ENCODE data around the gene RHPN2.
"Not testable (repeated sequence)": the region's sequence is repeated elsewhere in the genome, so short reads cannot be mapped to it uniquely, and the experiment has no call there.

Gene RHPN2

GRCh38 chr19:32945260-32945659 lies 119.4 kb downstream of the RHPN2 start:
- H3K9me3 ChIP-seq (ENCODE audit: control insufficient read depth, insufficient read depth, low read length) = no peaks in the 10 kb centered on the region
- no peak for TF ChIP-seq EZH2phosphoT487 (IDR thresholded peaks at IDR 0.05; ENCODE audit: borderline replicate concordance, low read length)
- TF ChIP-seq CTCF (IDR thresholded peaks at IDR 0.05; ENCODE audit: low read depth, low read length, poor library complexity, severe bottlenecking) = no peak
- H3K36me3 ChIP-seq (ENCODE audit: control insufficient read depth, low read length) = no peaks in the 10 kb centered on the region
- no peaks in the 10 kb centered on the region for H4K20me1 ChIP-seq (ENCODE audit: control insufficient read depth, insufficient read depth, low read depth, low read length)
- no peaks in the 10 kb centered on the region for H3F3A ChIP-seq (ENCODE audit: control insufficient read depth, insufficient read depth)
- H3K4me2 ChIP-seq (ENCODE audit: low read length) = no peak overlapping the region
- H3K27ac ChIP-seq (ENCODE audit: low read depth, low read length) = no peak overlapping the region
- H3K27me3 ChIP-seq (ENCODE audit: control insufficient read depth, low read length) = no peaks in the 10 kb centered on the region
- no peaks in the 10 kb centered on the region for H3K79me2 ChIP-seq (ENCODE audit: control insufficient read depth, low read length)
- no peak overlapping the region for H3K4me3 ChIP-seq (ENCODE audit: low read length)
- no peaks in the 10 kb centered on the region for H3K9me2 ChIP-seq (replicated peaks; ENCODE audit: control insufficient read depth, low read length)
- no peaks in the 10 kb centered on the region for H3K4me1 ChIP-seq (ENCODE audit: control insufficient read depth, low read length)

GRCh38 chr19:32941273-32941672 lies 123.4 kb downstream of the RHPN2 start:
- H3K4me2 ChIP-seq (ENCODE audit: low read length); H3K27ac ChIP-seq (ENCODE audit: low read depth, low read length); H3K27me3 ChIP-seq (ENCODE audit: control insufficient read depth, low read length); H3K4me3 ChIP-seq (ENCODE audit: low read length); H4K20me1 ChIP-seq (ENCODE audit: control insufficient read depth, insufficient read depth, low read depth, low read length); H3K36me3 ChIP-seq (ENCODE audit: control insufficient read depth, low read length); H3K4me1 ChIP-seq (ENCODE audit: control insufficient read depth, low read length); H3F3A ChIP-seq (ENCODE audit: control insufficient read depth, insufficient read depth); H3K9me3 ChIP-seq (ENCODE audit: control insufficient read depth, insufficient read depth, low read length); H3K79me2 ChIP-seq (ENCODE audit: control insufficient read depth, low read length); H3K9me2 ChIP-seq (replicated peaks; ENCODE audit: control insufficient read depth, low read length): not testable (repeated sequence)

DNA sequence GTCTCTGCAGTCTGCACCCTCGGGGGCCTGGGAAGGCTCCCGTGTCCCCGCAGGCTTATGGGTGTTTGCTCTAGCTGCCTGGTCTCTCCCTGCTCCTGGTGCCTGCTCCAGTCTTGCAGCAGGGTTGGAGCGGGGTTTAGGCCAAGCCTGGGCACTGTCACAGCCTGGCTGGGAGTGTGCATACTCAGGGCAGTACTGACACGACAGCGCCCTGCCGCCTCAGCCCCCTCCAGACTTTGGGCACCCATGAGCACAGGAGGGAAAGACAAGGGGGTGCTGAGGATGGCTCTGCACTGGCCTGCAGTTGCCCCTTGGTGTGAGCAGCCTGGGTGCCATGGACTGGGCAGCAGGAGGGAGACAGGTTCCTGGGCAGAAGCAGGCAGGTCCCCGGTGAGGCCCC lies 128.6 kb downstream of the RHPN2 start:
- Histone ChIP-seq H3F3A (ENCODE audit: control insufficient read depth, insufficient read depth) (no peaks in the 10 kb centered on the region), H3K36me3 (ENCODE audit: control insufficient read depth, low read length) (no peaks in the 10 kb centered on the region), H3K27me3 (ENCODE audit: control insufficient read depth, low read length) (no peaks in the 10 kb centered on the region), H3K9me3 (ENCODE audit: control insufficient read depth, insufficient read depth, low read length) (no peaks in the 10 kb centered on the region), H3K4me1 (ENCODE audit: control insufficient read depth, low read length) (no peaks in the 10 kb centered on the region), H3K79me2 (ENCODE audit: control insufficient read depth, low read length) (no peaks in the 10 kb centered on the region), H3K9me2 (replicated peaks; ENCODE audit: control insufficient read depth, low read length) (no peaks in the 10 kb centered on the region), H4K20me1 (ENCODE audit: control insufficient read depth, insufficient read depth, low read depth, low read length) (no peaks in the 10 kb centered on the region; the same call in 1 of the 2 replicates), H3K27ac (ENCODE audit: low read depth, low read length) (no peak overlapping the region), H3K4me2 (ENCODE audit: low read length) (no peak overlapping the region), H3K4me3 (ENCODE audit: low read length) (no peak overlapping the region)
- no peak for TF ChIP-seq EZH2phosphoT487 (IDR thresholded peaks at IDR 0.05; ENCODE audit: borderline replicate concordance, low read length)
- no peak for TF ChIP-seq CTCF (IDR thresholded peaks at IDR 0.05; ENCODE audit: low read depth, low read length, poor library complexity, severe bottlenecking)

DNA sequence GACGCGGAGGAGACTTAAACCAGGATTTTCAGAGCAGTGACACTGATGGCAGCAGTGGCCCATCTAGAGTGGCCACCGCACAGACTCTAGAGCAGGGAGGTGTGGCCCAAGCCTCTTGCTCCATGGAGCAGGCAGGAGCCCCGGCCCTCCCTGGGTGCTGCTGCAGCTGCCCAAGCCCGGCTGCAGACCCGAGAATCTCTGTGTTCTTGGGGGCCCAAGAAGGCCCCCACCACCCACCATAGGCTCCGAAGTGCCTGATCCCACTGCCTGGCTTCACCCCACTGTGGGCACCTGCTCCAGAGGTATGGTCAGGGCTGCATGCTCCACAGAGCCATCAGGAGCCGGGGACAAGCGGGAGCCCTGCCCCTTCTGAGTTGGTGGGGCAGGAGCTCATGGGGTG lies 129.1 kb downstream of the RHPN2 start:
- no peak overlapping the region for H3K4me3 ChIP-seq (ENCODE audit: low read length)
- no peaks in the 10 kb centered on the region; the same call in 1 of the 2 replicates for H4K20me1 ChIP-seq (ENCODE audit: control insufficient read depth, insufficient read depth, low read depth, low read length)
- H3K9me2 ChIP-seq (replicated peaks; ENCODE audit: control insufficient read depth, low read length) = no peaks in the 10 kb centered on the region
- no peaks in the 10 kb centered on the region for H3K36me3 ChIP-seq (ENCODE audit: control insufficient read depth, low read length)
- H3K79me2 ChIP-seq (ENCODE audit: control insufficient read depth, low read length) = no peaks in the 10 kb centered on the region
- H3K4me1 ChIP-seq (ENCODE audit: control insufficient read depth, low read length) = no peaks in the 10 kb centered on the region
- H3K4me2 ChIP-seq (ENCODE audit: low read length) = no peak overlapping the region
- H3K27me3 ChIP-seq (ENCODE audit: control insufficient read depth, low read length) = no peaks in the 10 kb centered on the region
- H3K27ac ChIP-seq (ENCODE audit: low read depth, low read length) = no peak overlapping the region
- TF ChIP-seq EZH2phosphoT487 (IDR thresholded peaks at IDR 0.05; ENCODE audit: borderline replicate concordance, low read length) = no peak
- no peak for TF ChIP-seq CTCF (IDR thresholded peaks at IDR 0.05; ENCODE audit: low read depth, low read length, poor library complexity, severe bottlenecking)
- H3K9me3 ChIP-seq (ENCODE audit: control insufficient read depth, insufficient read depth, low read length) = no peaks in the 10 kb centered on the region
- no peaks in the 10 kb centered on the region for H3F3A ChIP-seq (ENCODE audit: control insufficient read depth, insufficient read depth)
